SK-N-SH (cell line): Measurements from ENCODE around the gene LRRC45. TPM values are rescaled to one million over a fixed set of nuclear protein-coding genes. Genes with fewer than 3 reads are reported as not detected.

Experiments used
- CTCF ChIA-PET: fragments of 300-600, 350-600 bp; formaldehyde crosslinking; extraction: SDS; loops from one replicate; lab custom pipeline; 2021; lab: Yijun Ruan, JAX
- POLR2A ChIA-PET: fragments of 350-600 bp; sonication (Branson Sonifier 250); formaldehyde crosslinking; extraction: SDS; loops from one replicate; lab custom pipeline; 2020; ENCODE audit warnings: antibody characterized with exemption, inconsistent platforms; lab: Yijun Ruan, JAX
- DNase-seq: peaks from one replicate; pipeline ENCODE4 v3.0.0; 2012
- H2AFZ ChIP-seq: fragments of 200-600 bp; sonication (generic); 2 replicates; pipeline ENCODE4 v1.8.1; 2016; ENCODE audit warnings: antibody characterized with exemption, mild to moderate bottlenecking, low read depth
- H3F3A ChIP-seq: fragments of 200-600 bp; sonication (generic); replicated peaks from 2 replicates; pipeline ENCODE3; 2016; ENCODE audit warnings: antibody characterized with exemption, mild to moderate bottlenecking; ENCODE audit not compliant: insufficient read depth
- H3K27ac ChIP-seq, 2 experiments: fragments of 200-500 bp in 1 of 2; fragments of 200-600 bp in 1 of 2; sonication (Bioruptor generic) in 1 of 2; sonication (generic), shearing (Covaris generic) in 1 of 2; 2 replicates each; pipeline versions ENCODE4 v1.5.1 to v1.6.1; 2014 to 2016; ENCODE audit warnings: low read depth in 2 of 2, inconsistent platforms in 1 of 2, low read length in 1 of 2, mild to moderate bottlenecking in 1 of 2, mixed read lengths in 1 of 2
- H3K27me3 ChIP-seq: fragments of 200-600 bp; sonication (generic), shearing (Covaris generic); 2 replicates; pipeline ENCODE4 v1.6.1; 2016; ENCODE audit warnings: mixed run types; ENCODE audit not compliant: insufficient read depth
- H3K36me3 ChIP-seq, 2 experiments: fragments of 200-500 bp in 1 of 2; fragments of 200-600 bp in 1 of 2; sonication (Bioruptor generic) in 1 of 2; sonication (generic) in 1 of 2; replicated peaks in 1 of 2; 2 replicates each; pipeline versions ENCODE3 to v1.5.1; 2014 to 2016; ENCODE audit warnings: low read length in 1 of 2, mild to moderate bottlenecking in 1 of 2; ENCODE audit not compliant: insufficient read depth in 2 of 2, control insufficient read depth in 1 of 2
- H3K4me1 ChIP-seq, 2 experiments: fragments of 200-500 bp in 1 of 2; fragments of 200-600 bp in 1 of 2; sonication (Bioruptor generic) in 1 of 2; sonication (generic), shearing (Covaris generic) in 1 of 2; 2 replicates each; pipeline versions ENCODE4 v1.5.1 to v1.6.1; 2014 to 2016; ENCODE audit warnings: low read depth in 1 of 2, low read length in 1 of 2, mixed run types in 1 of 2; ENCODE audit not compliant: insufficient read depth in 2 of 2, control insufficient read depth in 1 of 2
- H3K4me2 ChIP-seq: fragments of 200-600 bp; sonication (generic), shearing (Covaris generic); 2 replicates; pipeline ENCODE4 v1.6.1; 2017; ENCODE audit warnings: mixed run types
- H3K4me3 ChIP-seq, 2 experiments: fragments of 200-500 bp in 1 of 2; fragments of 200-600 bp in 1 of 2; sonication (Bioruptor generic) in 1 of 2; sonication (generic), shearing (Covaris generic) in 1 of 2; 2 replicates each; pipeline versions ENCODE4 v1.5.1 to v1.8.1; 2014 to 2016; ENCODE audit warnings: low read depth in 2 of 2, inconsistent platforms in 1 of 2, low read length in 1 of 2, mild to moderate bottlenecking in 1 of 2, mixed read lengths in 1 of 2, moderate library complexity in 1 of 2
- H3K79me2 ChIP-seq: fragments of 200-600 bp; sonication (generic); 2 replicates; pipeline ENCODE4 v1.8.1; 2017; ENCODE audit warnings: mild to moderate bottlenecking; ENCODE audit not compliant: insufficient read depth
- H3K9ac ChIP-seq: fragments of 200-600 bp; sonication (generic); 2 replicates; pipeline ENCODE4 v1.6.1; 2017; ENCODE audit warnings: mixed run types
- H3K9me2 ChIP-seq: fragments of 200-600 bp; sonication (generic); 2 replicates; pipeline ENCODE4 v1.6.1; 2017; ENCODE audit warnings: mixed run types
- H3K9me3 ChIP-seq: fragments of 200-600 bp; sonication (generic); 2 replicates; pipeline ENCODE4 v1.6.1; 2017; ENCODE audit warnings: mixed run types, mild to moderate bottlenecking, moderate library complexity
- H4K20me1 ChIP-seq: fragments of 200-600 bp; sonication (generic); 2 replicates; pipeline ENCODE4 v1.6.1; 2017; ENCODE audit warnings: mild to moderate bottlenecking, mixed run types; ENCODE audit not compliant: insufficient read depth
- CHD2 ChIP-seq: fragments of 150-350 bp; IDR thresholded peaks from 2 replicates; pipeline ENCODE4 v1.6.1; 2018; ENCODE audit warnings: low read length; ENCODE audit not compliant: partially characterized antibody
- CTCF ChIP-seq: fragments of 200-600 bp; sonication (generic); IDR thresholded peaks from 2 replicates; pipeline ENCODE4 v1.6.1; 2017; ENCODE audit warnings: antibody characterized with exemption, mild to moderate bottlenecking, moderate library complexity
- EP300 ChIP-seq, 2 experiments: IDR thresholded peaks; 2 replicates each; pipeline versions ENCODE4 v1.4.0 to v1.6.1; 2012; ENCODE audit warnings: borderline replicate concordance in 1 of 2, low read depth in 1 of 2, low read length in 1 of 2
- EZH2phosphoT487 ChIP-seq: fragments of 200-600 bp; sonication (generic); IDR thresholded peaks from 2 replicates; pipeline ENCODE4 v1.6.1; 2017; ENCODE audit warnings: low read depth, mixed run types, mild to moderate bottlenecking, antibody characterized with exemption, moderate library complexity, borderline replicate concordance
- FOSL2 ChIP-seq: IDR thresholded peaks from 2 replicates; pipeline ENCODE4 v1.4.0; 2012; ENCODE audit warnings: low read depth, mild to moderate bottlenecking, moderate library complexity, borderline replicate concordance
- GABPA ChIP-seq: IDR thresholded peaks from 2 replicates; pipeline ENCODE4 v1.4.0; 2012; ENCODE audit warnings: low read depth, mild to moderate bottlenecking
- GATA2 ChIP-seq: sonication (generic); formaldehyde crosslinking; IDR thresholded peaks from 2 replicates; pipeline ENCODE4 v1.5.0; 2020; ENCODE audit warnings: mild to moderate bottlenecking, missing genetic modification reagents
- JUND ChIP-seq: IDR thresholded peaks from 2 replicates; pipeline ENCODE4 v1.4.0; 2012
- NFIC ChIP-seq: IDR thresholded peaks from 2 replicates; pipeline ENCODE4 v1.4.0; 2012; ENCODE audit warnings: borderline replicate concordance
- NRF1 ChIP-seq: IDR thresholded peaks from 2 replicates; pipeline ENCODE4 v1.6.1; 2012; ENCODE audit warnings: low read depth, mild to moderate bottlenecking, low read length
- RCOR1 ChIP-seq: fragments of 150-350 bp; IDR thresholded peaks from 2 replicates; pipeline ENCODE4 v1.6.1; 2017; ENCODE audit warnings: antibody characterized with exemption, low read length
- REST ChIP-seq: IDR thresholded peaks from 2 replicates; pipeline ENCODE4 v1.6.1; 2012; ENCODE audit warnings: mild to moderate bottlenecking, low read depth, low read length, moderate library complexity
- RFX5 ChIP-seq: IDR thresholded peaks from 2 replicates; pipeline ENCODE4 v1.6.1; 2012; ENCODE audit warnings: mild to moderate bottlenecking, improper control_type of control experiment, low read length
- SMC3 ChIP-seq: IDR thresholded peaks from 2 replicates; pipeline ENCODE4 v1.6.1; 2012; ENCODE audit warnings: low read depth, low read length, improper control_type of control experiment
- TAF1 ChIP-seq: IDR thresholded peaks from 2 replicates; pipeline ENCODE4 v1.6.1; 2012; ENCODE audit warnings: low read depth, mild to moderate bottlenecking, low read length, moderate library complexity, borderline replicate concordance
- TCF12 ChIP-seq: IDR thresholded peaks from 2 replicates; pipeline ENCODE4 v1.4.0; 2012
- TEAD4 ChIP-seq: IDR thresholded peaks from 2 replicates; pipeline ENCODE4 v1.4.0; 2012; ENCODE audit warnings: mild to moderate bottlenecking, borderline replicate concordance; ENCODE audit not compliant: insufficient read depth
- WGBS: methylation state at CpG from one replicate; pipeline ENCODE4 v1.1.6; 2017; ENCODE audit warnings: low lambda C conversion rate; 5-methylcytosine and 5-hydroxymethylcytosine counted together
- polyA plus RNA-seq, 3 experiments: library from polyadenylated mRNA; depleted of rRNA; stranded (reverse); fragments of >200 nt; gene quantifications; 2 replicates each; pipeline ENCODE4 v1.2.3, GENCODE V29; 2012

Gene LRRC45
- polyA plus RNA-seq, 1 of the 3 experiments (the other 2 are of a cell fraction), result 31.5 TPM

GRCh38 chr17:82003411-82004381 lies 19.4 kb upstream of the LRRC45 start (continued):
- peak; percentile 47; the same call in 1 of the 2 replicates for TF ChIP-seq TAF1
- TF ChIP-seq RCOR1, result no peak
- TF ChIP-seq EZH2phosphoT487, result no peak
- peak; percentile 92 for TF ChIP-seq FOSL2
- TF ChIP-seq NFIC, result peak; percentile 79
- peak; percentile 23 for TF ChIP-seq CTCF
- no peak for TF ChIP-seq GABPA
- peak in 1 of 2 experiments; percentile 90; a peak in 2 of 4 replicates for TF ChIP-seq EP300 (IDR thresholded peaks at IDR 0.05; ENCODE audit: borderline replicate concordance in 1 of 2, low read depth in 1 of 2, low read length in 1 of 2)
- 0 out of 2 replicates have a peak, but pooled peaks have one; percentile 1 for TF ChIP-seq SMC3
- no peak for TF ChIP-seq CHD2
- no peak for TF ChIP-seq NRF1

- no peak overlapping the region for H3K4me3 ChIP-seq
- peak overlapping the region; percentile 41 to 90; a peak in 3 of 4 replicates for H3K27ac ChIP-seq
- 92% methylated on average over 22 of the region's 41 CpGs for WGBS
- no peak overlapping the region for H2AFZ ChIP-seq
- H3K4me2 ChIP-seq, result peak overlapping the region; percentile 75
- CTCF ChIA-PET, result interaction anchor here (1.0 to 4.4 kb wide), 6 partner anchors 9 to 44 kb away, joined by 3 to 53 read pairs (median 6); partner anchors contain the start of gene NOTUM
- H3K36me3 ChIP-seq, result no peaks in the 10 kb centered on the region
- H3K9me3 ChIP-seq, result no peaks in the 10 kb centered on the region
- no peak for DNase-seq
- peaks cover 28% of the 10 kb centered on the region for H3F3A ChIP-seq
- peak overlapping the region; percentile 72 for H3K9ac ChIP-seq
- TF ChIP-seq RFX5 (no peak), TCF12 (no peak), GABPA (no peak), JUND (no peak), TEAD4 (no peak), FOSL2 (no peak), CHD2 (no peak), REST (no peak), EP300 (IDR thresholded peaks at IDR 0.05; ENCODE audit: borderline replicate concordance in 1 of 2, low read depth in 1 of 2, low read length in 1 of 2) (no peak), GATA2 (CRISPR knock-in tag) (no peak), RCOR1 (no peak)
- no peaks in the 10 kb centered on the region for H4K20me1 ChIP-seq
- H3K9me2 ChIP-seq, result no peaks in the 10 kb centered on the region
- POLR2A ChIA-PET, result no interaction called here
- peaks cover 16 to 44% of the 10 kb centered on the region in 2 experiments; a peak in 3 of 4 replicates for H3K4me1 ChIP-seq
- peaks cover 12% of the 10 kb centered on the region for H3K79me2 ChIP-seq
- no peaks in the 10 kb centered on the region for H3K27me3 ChIP-seq
Measured at GRCh38 chr17:82004517-82005455, 18.3 kb upstream of the LRRC45 start.
